Measurements from ENCODE around the gene PCDHB7.
"Not testable (repeated sequence)": the region's sequence is repeated elsewhere in the genome, so short reads cannot be mapped to it uniquely, and the experiment has no call there.

Gene PCDHB7

DNA sequence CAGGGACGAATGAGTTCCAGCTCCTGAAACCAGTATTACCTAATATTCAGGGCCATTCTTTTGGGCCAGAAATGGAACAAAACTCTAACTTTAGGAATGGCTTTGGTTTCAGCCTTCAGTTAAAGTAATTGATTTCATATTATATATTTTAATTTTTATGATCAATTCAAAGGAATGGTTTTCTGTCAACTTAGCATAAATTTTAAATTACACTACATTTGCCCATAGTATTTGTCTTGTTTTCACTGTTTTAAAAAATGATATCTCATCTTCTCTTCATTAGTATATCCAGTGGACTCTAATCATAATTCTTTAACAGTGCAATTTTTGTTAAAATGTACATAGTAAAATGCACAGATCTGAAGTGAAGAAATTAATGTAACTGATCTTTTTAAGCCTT, 7.9 kb downstream of the PCDHB7 start:
- no peak for DNase-seq (ENCODE audit: low spot score)

DNA sequence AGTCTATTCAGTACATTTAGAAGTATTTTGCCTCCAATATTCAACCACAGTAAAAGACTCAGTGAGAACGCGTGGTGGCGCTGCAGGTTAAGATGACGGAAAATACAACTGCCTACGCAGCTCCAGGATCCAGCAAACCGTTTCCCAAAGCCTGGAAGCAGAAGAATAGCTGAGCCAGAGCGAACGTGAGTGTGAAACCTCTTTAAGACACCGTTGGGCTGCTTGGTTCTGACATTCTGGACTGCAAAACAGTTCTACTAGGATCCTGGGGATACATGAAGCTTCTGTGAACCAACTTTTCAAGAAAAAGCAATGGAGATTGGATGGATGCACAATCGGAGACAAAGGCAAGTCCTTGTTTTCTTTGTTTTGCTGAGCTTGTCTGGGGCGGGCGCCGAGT, 9.8 kb downstream of the PCDHB7 start, which contains the start of gene PCDHB16:
PCDHB16 (plus strand) TSS at position 140 of the 400 bp plus-strand sequence; CDS start at position 313, 173 bp downstream.
- no peak for DNase-seq (ENCODE audit: low spot score)

DNA sequence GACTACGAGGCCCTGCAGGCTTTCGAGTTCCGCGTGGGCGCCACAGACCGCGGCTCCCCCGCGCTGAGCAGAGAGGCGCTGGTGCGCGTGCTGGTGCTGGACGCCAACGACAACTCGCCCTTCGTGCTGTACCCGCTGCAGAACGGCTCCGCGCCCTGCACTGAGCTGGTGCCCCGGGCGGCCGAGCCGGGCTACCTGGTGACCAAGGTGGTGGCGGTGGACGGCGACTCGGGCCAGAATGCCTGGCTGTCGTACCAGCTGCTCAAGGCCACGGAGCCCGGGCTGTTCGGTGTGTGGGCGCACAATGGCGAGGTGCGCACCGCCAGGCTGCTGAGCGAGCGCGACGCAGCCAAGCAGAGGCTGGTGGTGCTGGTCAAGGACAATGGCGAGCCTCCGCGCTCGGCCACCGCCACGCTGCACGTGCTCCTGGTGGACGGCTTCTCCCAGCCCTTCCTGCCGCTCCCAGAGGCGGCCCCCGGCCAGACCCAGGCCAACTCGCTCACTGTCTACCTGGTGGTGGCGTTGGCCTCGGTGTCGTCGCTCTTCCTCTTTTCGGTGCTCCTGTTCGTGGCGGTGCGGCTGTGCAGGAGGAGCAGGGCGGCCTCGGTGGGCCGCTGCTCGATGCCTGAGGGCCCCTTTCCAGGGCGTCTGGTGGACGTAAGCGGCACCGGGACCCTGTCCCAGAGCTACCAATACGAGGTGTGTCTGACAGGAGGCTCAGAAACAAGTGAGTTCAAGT, 11.8 kb downstream of the PCDHB7 start:
- DNase-seq (ENCODE audit: low spot score), result not testable (repeated sequence)

DNA sequence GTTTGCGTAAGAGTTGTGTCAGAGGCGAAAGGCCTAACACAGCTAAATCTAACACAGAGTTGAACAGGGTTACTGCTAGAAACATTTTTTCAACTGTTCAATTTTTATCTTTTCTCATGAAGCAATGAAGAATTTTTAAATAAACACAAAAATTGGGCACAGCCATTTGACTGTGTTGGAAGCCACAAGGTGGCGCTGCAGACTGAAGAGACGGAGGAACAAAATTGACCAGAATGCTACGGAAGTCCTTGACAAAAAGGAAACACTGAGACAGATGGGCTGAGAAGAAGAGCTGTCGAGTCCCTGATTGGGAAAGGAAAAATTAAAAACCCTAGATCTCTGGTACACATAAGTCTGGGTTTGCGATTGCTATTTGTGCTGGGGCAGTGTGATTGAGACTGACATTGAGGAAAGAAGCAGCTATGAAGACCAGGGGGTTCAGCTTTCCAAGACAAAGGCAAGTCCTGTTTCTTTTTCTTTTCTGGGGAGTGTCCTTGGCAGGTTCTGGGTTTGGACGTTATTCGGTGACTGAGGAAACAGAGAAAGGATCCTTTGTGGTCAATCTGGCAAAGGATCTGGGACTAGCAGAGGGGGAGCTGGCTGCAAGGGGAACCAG, 14.6 kb downstream of the PCDHB7 start, which contains the start of gene PCDHB9:
PCDHB9 (plus strand) TSS at position 265 of the 616 bp plus-strand sequence; CDS start at position 423, 158 bp downstream.
- peak; percentile 26 for DNase-seq (ENCODE audit: low spot score)

DNA sequence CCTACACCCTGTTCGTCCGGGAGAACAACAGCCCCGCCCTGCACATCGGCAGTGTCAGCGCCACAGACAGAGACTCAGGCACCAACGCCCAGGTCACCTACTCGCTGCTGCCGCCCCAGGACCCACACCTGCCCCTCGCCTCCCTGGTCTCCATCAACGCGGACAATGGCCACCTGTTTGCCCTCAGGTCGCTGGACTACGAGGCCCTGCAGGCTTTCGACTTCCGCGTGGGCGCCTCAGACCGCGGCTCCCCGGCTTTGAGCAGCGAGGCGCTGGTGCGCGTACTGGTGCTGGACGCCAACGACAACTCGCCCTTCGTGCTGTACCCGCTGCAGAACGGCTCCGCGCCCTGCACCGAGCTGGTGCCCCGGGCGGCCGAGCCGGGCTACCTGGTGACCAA, 16.2 kb downstream of the PCDHB7 start:
- DNase-seq (ENCODE audit: low spot score), result not testable (repeated sequence)

DNA sequence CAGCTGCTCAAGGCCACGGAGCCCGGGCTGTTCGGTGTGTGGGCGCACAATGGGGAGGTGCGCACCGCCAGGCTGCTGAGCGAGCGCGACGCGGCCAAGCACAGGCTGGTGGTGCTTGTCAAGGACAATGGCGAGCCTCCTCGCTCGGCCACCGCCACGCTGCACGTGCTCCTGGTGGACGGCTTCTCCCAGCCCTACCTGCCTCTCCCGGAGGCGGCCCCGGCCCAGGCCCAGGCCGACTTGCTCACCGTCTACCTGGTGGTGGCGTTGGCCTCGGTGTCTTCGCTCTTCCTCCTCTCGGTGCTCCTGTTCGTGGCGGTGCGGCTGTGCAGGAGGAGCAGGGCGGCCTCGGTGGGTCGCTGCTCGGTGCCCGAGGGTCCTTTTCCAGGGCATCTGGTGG, 16.7 kb downstream of the PCDHB7 start:
- not testable (repeated sequence) for DNase-seq (ENCODE audit: low spot score)

DNA sequence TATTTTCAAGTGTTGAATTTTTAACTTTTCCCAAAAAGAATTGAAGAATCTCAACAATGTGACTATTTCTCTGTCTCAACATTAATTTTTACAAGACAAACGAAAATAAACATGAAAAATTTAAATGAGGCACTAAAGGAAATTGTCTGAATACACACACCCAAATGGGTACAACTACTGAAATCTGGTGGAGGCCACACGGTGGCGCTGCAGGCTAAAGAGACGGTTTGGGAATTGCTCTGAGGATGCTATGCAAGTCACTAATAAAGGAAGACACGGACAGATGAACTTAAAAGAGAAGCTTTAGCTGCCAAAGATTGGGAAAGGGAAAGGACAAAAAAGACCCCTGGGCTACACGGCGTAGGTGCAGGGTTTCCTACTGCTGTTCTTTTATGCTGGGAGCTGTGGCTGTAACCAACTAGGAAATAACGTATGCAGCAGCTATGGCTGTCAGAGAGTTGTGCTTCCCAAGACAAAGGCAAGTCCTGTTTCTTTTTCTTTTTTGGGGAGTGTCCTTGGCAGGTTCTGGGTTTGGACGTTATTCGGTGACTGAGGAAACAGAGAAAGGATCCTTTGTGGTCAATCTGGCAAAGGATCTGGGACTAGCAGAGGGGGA, 19.8 kb downstream of the PCDHB7 start, which contains the start of gene PCDHB10:
PCDHB10 (plus strand) TSS at position 244 of the 616 bp plus-strand sequence; CDS start at position 444, 200 bp downstream.
- DNase-seq (ENCODE audit: low spot score), result no peak

DNA sequence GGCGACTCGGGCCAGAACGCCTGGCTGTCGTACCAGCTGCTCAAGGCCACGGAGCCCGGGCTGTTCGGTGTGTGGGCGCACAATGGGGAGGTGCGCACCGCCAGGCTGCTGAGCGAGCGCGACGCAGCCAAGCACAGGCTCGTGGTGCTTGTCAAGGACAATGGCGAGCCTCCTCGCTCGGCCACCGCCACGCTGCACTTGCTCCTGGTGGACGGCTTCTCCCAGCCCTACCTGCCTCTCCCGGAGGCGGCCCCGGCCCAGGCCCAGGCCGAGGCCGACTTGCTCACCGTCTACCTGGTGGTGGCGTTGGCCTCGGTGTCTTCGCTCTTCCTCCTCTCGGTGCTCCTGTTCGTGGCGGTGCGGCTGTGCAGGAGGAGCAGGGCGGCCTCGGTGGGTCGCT, 21.9 kb downstream of the PCDHB7 start:
- not testable (repeated sequence) for DNase-seq (ENCODE audit: low spot score)

DNA sequence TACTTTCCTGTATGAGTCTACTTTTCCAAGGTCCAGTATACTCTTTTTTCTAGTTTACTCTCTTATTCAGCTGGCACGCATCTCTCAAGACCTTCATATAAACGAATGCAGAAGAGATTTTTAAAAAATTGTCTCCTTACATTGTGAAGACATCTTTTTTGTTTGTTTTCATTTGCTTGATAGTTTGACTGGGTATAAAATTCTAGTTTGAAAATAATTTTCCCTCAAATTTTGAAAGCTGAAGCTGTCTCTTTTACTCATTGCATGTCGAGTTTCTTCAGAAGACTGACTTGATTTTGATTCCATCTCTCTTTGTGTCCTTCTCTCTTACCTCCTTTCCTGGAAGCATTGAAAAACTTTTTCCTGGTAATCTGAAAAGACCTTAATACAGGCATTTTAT, 23.9 kb downstream of the PCDHB7 start:
- DNase-seq (ENCODE audit: low spot score), result no peak

DNA sequence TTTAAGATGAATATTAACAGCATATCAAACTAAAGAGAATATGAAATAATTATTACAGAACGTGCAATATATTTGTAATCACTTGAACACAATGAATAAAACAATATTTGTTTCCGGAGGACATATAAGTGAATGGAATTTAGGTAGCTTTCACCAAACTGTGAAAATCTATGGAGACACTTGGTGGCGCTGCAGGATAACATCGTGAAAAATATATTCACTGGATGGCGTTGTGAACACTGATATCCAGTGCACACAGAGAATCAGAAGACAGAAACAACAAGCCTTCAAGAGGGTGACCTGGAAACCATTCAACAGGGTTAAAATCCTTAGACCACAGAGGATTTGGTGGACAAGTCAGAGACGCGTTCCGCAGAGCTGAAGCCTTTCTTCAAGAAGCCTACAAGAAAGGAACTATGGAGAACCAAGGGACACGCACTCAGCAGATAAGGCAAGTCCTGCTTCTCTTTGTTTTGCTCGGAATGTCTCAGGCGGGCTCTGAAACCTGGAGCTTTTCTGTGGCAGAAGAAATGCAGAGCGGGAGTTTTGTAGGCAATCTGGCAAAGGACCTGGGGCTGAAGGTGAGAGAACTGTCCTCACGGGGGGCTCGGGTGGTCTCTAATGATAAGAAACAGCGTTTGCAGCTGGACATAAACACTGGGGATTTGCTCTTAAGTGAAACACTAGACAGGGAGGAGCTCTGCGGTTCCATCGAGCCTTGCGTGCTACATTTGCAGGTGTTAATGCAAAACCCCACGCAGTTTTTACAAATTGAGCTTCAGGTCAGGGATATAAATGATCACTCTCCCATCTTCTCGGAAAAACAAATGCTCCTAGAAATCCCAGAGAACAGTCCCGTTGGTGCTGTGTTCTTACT, 27.2 kb downstream of the PCDHB7 start, which contains the start of gene PCDHB11:
PCDHB11 (plus strand) TSS at position 269 of the 877 bp plus-strand sequence; CDS start at position 417, 148 bp downstream.
- DNase-seq (ENCODE audit: low spot score), result no peak

DNA sequence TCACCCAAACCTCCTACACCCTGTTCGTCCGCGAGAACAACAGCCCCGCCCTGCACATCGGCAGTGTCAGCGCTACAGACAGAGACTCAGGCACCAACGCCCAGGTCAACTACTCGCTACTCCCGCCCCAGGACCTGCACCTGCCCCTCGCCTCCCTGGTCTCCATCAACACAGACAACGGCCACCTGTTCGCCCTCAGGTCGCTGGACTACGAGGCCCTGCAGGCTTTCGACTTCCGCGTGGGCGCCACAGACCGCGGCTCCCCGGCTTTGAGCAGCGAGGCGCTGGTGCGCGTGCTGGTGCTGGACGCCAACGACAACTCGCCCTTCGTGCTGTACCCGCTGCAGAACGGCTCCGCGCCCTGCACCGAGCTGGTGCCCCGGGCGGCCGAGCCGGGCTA, 28.7 kb downstream of the PCDHB7 start:
- DNase-seq (ENCODE audit: low spot score), result not testable (repeated sequence)

DNA sequence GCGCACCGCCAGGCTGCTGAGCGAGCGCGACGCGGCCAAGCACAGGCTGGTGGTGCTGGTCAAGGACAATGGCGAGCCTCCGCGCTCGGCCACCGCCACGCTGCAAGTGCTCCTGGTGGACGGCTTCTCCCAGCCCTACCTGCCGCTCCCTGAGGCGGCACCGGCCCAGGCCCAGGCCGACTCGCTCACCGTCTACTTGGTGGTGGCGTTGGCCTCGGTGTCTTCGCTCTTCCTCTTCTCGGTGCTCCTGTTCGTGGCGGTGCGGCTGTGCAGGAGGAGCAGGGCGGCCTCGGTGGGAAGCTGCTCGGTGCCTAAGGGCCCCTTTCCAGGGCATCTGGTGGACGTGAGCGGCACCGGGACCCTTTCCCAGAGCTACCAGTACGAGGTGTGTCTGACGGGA, 29.2 kb downstream of the PCDHB7 start:
- not testable (repeated sequence) for DNase-seq (ENCODE audit: low spot score)

DNA sequence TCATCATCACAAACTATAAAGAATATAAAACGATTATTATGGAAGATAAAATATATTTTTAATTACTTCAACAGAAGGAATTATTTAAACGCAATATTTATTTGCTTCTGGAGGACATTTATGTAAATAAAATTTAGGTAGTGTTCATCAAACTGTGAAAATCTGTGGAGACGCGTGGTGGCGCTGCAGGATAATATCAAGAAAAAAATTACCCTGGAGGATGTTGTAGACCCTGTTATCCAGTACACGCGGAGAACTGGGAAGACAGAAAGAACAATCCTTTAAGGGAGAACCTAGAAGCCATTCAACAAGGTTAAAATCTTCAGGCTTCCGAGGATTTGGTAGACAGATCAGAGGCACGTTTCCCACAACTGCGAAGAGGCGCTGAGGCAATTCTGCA, 36.0 kb downstream of the PCDHB7 start, which contains the start of gene PCDHB12:
PCDHB12 (plus strand) TSS at position 242 of the 400 bp plus-strand sequence. CDS start 189 bp downstream, outside the sequence.
- DNase-seq (ENCODE audit: low spot score), result no peak

DNA sequence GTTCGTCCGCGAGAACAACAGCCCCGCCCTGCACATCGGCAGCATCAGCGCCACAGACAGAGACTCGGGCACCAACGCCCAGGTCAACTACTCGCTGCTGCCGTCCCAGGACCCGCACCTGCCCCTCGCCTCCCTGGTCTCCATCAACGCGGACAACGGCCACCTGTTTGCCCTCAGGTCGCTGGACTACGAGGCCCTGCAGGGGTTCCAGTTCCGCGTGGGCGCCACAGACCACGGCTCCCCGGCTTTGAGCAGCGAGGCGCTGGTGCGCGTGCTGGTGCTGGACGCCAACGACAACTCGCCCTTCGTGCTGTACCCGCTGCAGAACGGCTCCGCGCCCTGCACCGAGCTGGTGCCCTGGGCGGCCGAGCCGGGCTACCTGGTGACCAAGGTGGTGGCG, 37.8 kb downstream of the PCDHB7 start:
- not testable (repeated sequence) for DNase-seq (ENCODE audit: low spot score)

DNA sequence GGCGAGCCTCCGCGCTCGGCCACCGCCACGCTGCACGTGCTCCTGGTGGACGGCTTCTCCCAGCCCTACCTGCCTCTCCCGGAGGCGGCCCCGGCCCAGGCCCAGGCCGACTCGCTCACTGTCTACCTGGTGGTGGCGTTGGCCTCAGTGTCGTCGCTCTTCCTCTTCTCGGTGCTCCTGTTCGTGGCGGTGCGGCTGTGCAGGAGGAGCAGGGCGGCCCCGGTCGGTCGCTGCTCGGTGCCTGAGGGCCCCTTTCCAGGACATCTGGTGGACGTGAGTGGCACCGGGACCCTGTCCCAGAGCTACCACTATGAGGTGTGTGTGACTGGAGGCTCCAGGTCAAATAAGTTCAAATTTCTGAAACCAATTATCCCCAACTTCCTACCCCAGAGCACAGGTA, 38.4 kb downstream of the PCDHB7 start:
- not testable (repeated sequence) for DNase-seq (ENCODE audit: low spot score)

DNA sequence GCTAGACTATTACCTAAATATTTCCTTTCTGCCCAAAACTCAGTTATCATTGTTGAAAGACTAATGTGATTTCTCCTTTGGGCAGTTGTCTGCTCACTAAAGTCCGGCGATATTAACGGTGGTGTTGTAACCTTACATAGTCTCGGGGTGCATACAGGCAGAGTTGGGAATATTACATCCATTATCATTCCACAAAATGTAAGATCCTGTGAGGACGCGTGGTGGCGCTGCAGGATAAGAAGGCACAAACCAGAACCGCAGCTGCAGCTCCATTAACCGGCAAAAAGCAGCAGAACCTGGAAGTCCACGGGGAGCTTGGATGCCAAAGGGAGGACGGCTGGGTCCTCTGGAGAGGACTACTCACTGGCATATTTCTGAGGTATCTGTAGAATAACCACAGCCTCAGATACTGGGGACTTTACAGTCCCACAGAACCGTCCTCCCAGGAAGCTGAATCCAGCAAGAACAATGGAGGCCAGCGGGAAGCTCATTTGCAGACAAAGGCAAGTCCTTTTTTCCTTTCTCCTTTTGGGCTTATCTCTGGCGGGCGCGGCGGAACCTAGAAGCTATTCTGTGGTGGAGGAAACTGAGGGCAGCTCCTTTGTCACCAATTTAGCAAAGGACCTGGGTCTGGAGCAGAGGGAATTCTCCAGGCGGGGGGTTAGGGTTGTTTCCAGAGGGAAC, 41.4 kb downstream of the PCDHB7 start, which contains the start of gene PCDHB13:
PCDHB13 (plus strand) TSS at position 264 of the 684 bp plus-strand sequence; CDS start at position 469, 205 bp downstream.
- peak; percentile 13 for DNase-seq (ENCODE audit: low spot score)

DNA sequence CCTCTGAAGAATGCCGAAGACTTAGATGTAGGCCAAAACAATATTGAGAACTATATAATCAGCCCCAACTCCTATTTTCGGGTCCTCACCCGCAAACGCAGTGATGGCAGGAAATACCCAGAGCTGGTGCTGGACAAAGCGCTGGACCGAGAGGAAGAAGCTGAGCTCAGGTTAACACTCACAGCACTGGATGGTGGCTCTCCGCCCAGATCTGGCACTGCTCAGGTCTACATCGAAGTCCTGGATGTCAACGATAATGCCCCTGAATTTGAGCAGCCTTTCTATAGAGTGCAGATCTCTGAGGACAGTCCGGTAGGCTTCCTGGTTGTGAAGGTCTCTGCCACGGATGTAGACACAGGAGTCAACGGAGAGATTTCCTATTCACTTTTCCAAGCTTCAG, 42.1 kb downstream of the PCDHB7 start:
- DNase-seq (ENCODE audit: low spot score), result not testable (repeated sequence)

DNA sequence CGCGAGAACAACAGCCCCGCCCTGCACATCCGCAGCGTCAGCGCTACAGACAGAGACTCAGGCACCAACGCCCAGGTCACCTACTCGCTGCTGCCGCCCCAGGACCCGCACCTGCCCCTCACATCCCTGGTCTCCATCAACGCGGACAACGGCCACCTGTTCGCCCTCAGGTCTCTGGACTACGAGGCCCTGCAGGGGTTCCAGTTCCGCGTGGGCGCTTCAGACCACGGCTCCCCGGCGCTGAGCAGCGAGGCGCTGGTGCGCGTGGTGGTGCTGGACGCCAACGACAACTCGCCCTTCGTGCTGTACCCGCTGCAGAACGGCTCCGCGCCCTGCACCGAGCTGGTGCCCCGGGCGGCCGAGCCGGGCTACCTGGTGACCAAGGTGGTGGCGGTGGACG, 43.1 kb downstream of the PCDHB7 start:
- DNase-seq (ENCODE audit: low spot score), result not testable (repeated sequence)

DNA sequence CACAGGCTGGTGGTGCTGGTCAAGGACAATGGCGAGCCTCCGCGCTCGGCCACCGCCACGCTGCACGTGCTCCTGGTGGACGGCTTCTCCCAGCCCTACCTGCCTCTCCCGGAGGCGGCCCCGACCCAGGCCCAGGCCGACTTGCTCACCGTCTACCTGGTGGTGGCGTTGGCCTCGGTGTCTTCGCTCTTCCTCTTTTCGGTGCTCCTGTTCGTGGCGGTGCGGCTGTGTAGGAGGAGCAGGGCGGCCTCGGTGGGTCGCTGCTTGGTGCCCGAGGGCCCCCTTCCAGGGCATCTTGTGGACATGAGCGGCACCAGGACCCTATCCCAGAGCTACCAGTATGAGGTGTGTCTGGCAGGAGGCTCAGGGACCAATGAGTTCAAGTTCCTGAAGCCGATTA, 43.6 kb downstream of the PCDHB7 start:
- not testable (repeated sequence) for DNase-seq (ENCODE audit: low spot score)

DNA sequence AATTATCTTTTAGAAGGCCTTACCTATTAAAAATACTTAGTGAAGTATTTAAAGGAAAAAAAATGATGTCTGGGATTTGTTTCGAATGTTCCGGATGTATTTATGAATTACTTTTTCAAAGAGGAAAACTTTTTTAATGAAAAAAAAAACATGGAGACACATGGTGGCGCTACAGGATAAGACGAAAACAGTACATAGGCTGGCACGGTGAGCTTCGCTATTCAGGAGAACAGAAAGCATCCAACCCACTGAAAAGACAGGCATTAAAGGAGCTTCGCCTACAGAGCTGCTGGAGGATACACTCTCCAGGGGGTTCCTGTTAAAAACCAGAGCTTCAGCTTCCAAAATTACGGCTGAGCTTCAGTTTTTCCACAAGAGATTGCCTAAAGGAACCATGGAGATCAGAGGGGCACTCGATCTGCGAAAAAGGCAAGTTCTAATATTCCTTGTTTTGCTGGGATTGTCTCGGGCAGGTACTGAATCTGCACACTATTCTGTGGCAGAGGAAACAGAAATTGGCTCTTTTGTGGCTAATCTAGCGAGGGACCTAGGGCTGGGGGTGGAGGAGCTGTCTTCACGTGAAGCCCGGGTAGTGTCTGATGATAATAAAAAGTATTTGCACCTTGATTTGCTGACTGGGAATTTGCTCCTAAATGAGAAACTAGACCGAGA, 50.8 kb downstream of the PCDHB7 start, which contains the start of gene PCDHB14:
PCDHB14 (plus strand) TSS at position 232 of the 672 bp plus-strand sequence; CDS start at position 395, 163 bp downstream.
- no peak for DNase-seq (ENCODE audit: low spot score)
